HG03039 (cell line): ENCODE results near the gene C1QL4.

Experiments
- ATAC-seq: cut with Tn5 transposase; IDR thresholded peaks from one replicate; pipeline ENCODE4 v1.9.1; 2021; ENCODE audit warnings: mild to moderate bottlenecking, moderate library complexity; ENCODE audit not compliant: unreplicated experiment

The C1QL4 gene

GRCh38 chr12:49309386-49309785, 27.6 kb downstream of the C1QL4 start:
- no peak for ATAC-seq

DNA sequence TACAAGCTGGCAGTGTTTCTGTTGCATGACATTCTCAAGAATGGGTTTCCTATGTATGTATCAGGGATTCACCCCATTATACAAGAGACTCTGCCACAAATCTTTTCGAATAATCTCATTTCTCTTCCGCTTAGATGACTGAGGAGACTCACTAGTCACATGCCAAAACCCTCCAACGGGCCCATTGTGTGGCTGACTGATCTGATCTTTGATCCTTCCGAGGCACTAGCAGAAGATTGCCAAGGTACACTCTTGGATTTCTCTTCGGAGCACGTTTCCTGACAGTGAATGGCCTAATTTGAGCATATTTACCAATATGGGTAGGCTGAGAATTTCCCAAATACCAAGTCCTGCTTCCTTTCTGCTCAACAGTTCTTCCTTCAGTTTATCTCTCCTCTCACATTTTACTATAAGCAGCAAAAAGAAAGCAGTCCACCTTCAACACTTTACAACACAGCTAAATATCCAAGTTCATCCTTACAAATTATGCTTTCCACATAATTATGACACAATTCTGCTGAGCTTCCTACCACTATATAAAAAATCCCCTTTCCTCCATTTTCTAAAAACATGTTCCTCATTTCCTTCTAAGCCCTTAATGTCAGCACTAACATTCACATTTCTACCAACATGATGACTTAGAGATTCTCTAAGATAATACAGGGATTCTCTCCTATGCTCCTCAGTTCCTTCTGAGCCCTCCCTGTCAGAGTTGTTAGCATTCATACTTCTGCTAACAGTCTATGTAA, 31.1 kb downstream of the C1QL4 start:
- no peak for ATAC-seq

DNA sequence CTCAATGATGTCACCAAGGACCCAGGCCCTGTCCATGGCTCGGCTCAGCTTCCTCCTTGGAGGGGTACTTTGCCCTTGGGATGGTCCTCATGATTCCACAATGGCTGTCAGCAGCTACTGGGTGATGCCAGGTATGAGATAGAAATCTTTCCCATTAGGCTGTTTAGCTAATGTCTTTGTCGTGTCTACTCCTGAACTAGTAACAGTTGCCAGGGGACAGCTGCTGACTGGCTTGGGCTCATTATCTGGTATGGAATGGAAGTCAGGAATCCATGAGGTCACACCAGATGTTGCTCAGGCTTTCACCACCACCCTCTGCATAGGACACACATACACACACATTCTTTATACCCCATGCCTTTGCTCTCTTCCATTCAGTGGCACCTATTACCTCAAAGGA, 32.8 kb downstream of the C1QL4 start:
- no peak for ATAC-seq

DNA sequence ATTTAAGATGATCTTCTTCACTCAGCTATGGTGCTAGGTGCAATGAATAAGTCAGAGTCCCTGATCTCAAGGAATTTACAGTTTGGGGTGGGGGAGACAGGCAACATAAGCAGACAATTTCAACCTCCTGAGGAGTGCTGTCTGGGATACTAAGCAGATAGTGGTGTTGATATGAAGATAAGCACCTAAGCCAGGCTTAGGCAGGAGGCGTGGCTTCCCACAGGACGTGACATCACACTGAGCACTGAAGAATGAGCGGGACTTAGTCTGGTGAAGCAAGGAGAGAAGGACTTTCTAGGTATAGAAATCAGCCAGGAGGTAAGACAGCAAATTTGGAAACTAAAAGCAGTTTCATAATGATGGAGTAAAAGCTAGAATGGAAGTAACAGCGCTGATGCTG, 35.2 kb downstream of the C1QL4 start:
- ATAC-seq = no peak

- no peak for ATAC-seq
These were observed 38.8 kb downstream of the C1QL4 start for GRCh38 chr12:49298160-49298559.

DNA sequence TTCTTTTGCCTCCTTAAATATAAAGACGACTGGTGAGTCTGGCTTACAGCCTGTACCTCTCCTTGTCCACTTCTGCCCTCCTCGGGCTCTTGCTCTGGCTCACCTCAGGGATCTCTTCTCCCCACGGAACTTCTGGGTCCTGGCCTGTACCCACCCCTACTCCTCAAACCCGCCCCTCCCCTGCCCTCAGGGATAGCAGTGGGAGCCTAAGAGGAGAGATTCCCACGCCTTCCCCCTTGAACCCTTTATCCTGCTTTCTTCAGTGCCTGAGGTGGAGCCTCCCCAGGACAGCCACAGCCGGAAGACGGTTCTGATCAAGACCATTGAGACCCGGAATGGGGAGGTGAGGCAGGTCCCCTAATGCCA, 39.3 kb downstream of the C1QL4 start:
- no peak for ATAC-seq

DNA sequence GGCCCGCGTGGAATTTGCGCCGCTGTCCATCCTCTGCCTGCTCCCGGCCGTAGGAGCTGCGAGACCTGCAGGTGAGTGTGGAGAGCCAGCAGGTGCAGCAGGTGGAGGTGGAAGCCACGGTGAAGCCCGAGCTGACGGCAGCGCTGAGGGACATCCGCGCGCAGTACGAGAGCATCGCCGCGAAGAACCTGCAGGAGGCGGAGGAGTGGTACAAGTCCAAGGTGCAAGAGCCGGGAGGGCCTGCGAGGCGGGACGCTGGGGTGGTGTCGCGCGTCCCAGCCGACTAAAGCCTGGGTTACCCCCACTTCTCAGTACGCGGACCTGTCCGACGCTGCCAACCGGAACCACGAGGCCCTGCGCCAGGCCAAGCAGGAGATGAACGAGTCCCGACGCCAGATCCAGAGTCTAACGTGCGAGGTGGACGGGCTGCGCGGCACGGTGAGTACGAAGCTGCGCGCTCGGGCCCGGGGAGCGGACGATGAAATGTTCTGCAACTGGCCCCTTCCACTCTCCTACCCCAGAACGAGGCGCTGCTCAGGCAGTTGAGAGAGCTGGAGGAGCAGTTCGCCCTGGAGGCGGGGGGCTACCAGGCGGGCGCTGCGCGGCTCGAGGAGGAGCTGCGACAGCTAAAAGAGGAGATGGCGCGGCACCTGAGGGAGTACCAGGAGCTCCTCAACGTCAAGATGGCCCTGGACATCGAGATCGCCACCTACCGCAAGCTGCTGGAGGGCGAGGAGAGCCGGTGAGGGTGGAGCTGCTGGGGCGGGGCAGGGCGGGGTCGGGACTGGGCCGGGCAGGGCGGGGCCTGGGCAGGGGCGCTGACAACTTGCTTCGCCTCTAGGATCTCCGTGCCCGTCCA, 39.9 kb downstream of the C1QL4 start:
- ATAC-seq = no peak

DNA sequence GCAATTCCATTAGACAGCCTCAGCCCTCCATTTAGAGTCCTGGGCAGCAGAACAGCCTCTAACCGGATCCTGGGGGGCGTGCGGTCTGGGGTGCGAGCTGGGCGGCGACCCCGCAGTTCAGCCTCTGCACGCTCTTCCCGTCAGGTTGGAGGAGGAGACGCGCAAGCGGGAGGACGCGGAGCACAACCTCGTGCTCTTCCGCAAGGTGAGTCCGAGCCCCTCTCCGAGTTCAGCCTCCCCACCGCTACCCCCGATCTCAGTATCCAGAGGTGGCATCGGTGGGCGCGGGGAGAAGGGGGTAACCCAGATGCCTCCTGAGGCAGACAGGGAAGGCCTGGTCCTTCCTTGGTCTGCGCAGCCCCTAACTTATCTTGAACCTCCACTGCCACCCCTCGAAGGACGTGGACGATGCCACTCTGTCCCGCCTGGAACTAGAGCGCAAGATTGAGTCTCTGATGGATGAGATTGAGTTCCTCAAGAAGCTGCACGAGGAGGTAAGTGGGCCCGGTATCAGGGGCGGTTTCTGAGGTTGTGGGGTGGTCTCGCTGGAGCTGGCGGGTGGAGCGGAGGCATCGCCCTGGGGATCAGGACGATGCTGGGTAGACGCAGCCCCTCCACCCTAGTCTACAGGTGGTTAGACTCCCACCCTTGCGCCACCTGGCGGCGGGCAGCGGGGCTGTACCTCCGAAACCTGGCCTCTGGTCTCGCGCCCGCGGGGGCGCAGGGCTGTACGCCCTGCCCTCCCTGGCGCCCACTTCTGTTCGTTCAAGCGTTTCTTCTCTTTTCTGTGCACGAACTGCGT, 40.8 kb downstream of the C1QL4 start:
- ATAC-seq = no peak

- ATAC-seq = no peak
These were observed 41.7 kb downstream of the C1QL4 start, which contains the start of gene PRPH for GRCh38 chr12:49295082-49295936. PRPH (plus strand) TSS chr12:49295147; CDS start chr12:49295201, 54 bp downstream.

- ATAC-seq = no peak
These were observed 42.2 kb downstream of the C1QL4 start for GRCh38 chr12:49294804-49295081.

DNA sequence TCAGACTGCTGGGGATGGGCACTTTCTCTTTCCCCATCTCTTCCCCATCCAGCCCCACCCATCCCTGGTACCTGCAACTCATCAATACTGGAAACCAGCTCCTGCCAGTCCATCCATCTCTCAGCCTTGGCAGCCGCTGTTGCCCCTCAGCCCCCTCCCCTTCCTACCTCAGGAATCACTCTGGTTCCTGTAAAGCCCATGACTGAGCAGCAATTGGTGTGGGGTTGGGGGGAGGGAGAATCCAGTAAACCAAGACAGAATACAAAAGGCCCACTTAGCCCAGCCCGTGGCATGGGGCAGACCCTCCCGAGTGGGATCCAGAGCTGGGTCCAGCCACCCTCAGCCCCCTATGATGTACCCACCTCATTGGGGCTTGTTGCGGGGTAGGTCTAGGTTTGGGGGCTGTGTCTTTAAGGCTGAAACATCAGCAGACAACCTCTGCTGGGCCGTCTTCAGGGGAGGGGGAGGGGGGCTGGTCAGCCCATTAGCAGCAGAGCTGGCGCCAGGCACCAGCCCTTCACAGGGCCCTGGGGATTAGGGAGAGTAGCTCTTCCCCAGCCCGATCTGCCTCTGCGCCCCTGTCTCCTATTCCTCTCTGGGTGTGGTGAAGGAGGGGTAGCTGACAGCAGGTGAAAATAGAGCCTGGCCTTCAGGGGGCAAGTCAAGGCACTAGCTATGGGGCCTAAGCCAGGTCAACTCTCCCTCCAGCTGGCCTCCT, 42.7 kb downstream of the C1QL4 start:
- no peak for ATAC-seq

- ATAC-seq = no peak
These were observed 43.7 kb downstream of the C1QL4 start for GRCh38 chr12:49293056-49293956.

DNA sequence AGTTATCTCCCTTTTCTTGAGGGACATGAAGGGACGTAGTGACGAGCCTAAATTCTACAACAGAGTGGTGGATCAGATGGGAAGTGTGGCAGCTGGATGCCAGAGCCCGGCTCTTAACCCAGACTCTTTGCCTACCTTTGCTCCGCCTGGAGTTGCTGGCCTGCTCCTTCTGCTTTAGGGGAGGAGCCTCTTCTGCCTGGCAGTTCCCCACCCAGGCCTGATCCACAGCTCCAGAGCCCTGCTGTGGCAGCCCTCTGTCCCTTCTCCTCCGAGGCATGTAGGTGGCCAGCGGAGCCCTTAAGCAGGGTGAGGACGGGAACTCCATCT, 44.3 kb downstream of the C1QL4 start:
- ATAC-seq = no peak

GRCh38 chr12:49288922-49289555, 47.9 kb downstream of the C1QL4 start:
- ATAC-seq = no peak

- ATAC-seq = no peak
These were observed 48.6 kb downstream of the C1QL4 start for GRCh38 chr12:49288412-49288853.

DNA sequence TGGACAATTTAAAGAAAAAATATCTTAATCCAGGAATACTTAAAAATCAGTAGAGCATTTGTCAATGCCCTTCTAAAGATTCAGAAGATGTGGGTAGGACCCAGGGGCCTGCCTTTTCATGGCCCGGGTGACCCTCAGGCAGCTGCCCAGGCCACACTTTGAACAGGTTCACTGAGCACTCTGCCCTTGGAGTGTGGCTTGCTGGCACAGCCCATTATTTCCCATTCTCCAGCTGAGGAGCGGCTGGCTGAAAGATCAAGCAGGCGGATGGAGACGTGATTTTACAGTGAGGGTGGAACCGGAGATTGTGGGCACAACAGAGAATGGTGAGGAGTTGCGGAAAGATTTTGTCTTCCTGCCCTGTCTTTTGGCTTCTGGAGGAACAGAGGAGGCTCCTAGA, 49.1 kb downstream of the C1QL4 start:
- ATAC-seq = no peak

- no peak for ATAC-seq
These were observed 52.3 kb downstream of the C1QL4 start for GRCh38 chr12:49284672-49285071.

GRCh38 chr12:49283541-49284429, 53.2 kb downstream of the C1QL4 start:
- no peak for ATAC-seq
